Uterus (tissue), 2 donors: ENCODE data around the gene SMARCD2.

Experiments used
- CTCF ChIP-seq, 4 experiments: fragments of 200-600 bp in 2 of 4; fragments of 450-650 bp in 2 of 4; sonication (generic) in 2 of 4; IDR thresholded peaks; one replicate each; pipeline ENCODE4 v1.5.1; 2016 to 2019; ENCODE audit warnings: antibody characterized with exemption in 4 of 4, mild to moderate bottlenecking in 2 of 4, moderate library complexity in 1 of 4
- POLR2A ChIP-seq, 2 donors: fragments of 450-650 bp; IDR thresholded peaks; one replicate each; pipeline ENCODE4 v1.6.1; 2016; ENCODE audit warnings: antibody characterized with exemption in 2 of 2, mild to moderate bottlenecking in 1 of 2, moderate library complexity in 1 of 2

DNA sequence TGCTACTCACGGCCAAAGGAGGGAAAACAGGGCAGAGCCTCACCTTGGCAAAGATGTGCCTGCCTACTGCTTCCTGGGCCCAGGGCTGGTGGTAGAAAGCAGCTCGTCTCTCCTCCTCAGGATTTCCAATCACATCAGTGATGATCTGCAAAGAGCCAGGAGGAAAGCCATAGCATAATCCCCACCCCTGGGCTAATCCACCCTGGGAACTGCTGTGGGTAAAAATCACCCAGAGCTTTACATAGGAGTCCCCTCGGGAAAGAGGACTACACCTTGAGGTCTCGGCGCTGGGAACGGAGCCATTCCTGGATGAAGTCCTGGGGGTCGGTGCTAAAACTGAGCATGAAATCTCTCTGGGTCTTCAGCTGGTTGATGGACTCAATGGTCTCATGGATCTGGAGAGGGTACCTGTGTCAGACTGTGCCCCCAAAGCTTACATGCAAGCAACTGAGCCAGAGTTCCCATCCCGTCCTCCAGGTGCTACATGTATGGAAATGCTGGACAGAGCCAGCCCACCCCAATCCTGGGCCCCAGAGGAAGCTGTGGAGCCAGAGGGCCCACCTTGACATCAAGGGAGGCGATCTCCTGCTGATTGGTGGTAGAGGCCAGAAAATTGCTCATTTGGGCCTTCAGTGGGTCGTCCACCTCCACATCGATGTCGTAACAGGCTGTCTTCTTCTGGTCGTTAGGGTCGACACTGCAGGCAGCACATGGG lies 9.3 kb downstream of the SMARCD2 start:
- no peak for TF ChIP-seq POLR2A (IDR thresholded peaks at IDR 0.05)
- no peak for TF ChIP-seq CTCF (IDR thresholded peaks at IDR 0.05)
